ENCODE measurements around the gene SHMT2. TPM values are rescaled to one million over a fixed set of nuclear protein-coding genes. Genes with fewer than 3 reads are reported as not detected.

SHMT2 gene
- total and polyA plus RNA-seq, 9 of the 15 experiments (the other 6 are each of a cell fraction or from before 2014, with no cell fraction given): 46.1 to 319 (median 115) TPM

GRCh38 chr12:57214398-57214781 is 15.1 kb upstream of the SHMT2 start (continued):
- TF ChIP-seq ZBTB40 (IDR thresholded peaks at IDR 0.05) (no peak), ZBTB40 (CRISPR knock-in tag; IDR thresholded peaks at IDR 0.05) (no peak), CTCF (IDR thresholded peaks at IDR 0.05 in 2 of 3, conservative IDR thresholded peaks at IDR 0.05 in 1 of 3; ENCODE audit: insufficient read depth in 2 of 3, low read depth in 1 of 3, low read length in 3 of 3) (peak; percentile 83 to 93 (median 85)), DEAF1 (CRISPR knock-in tag; IDR thresholded peaks at IDR 0.05) (peak; percentile 57; the same call in 1 of the 2 replicates), RAD21 (CRISPR knock-in tag; conservative IDR thresholded peaks at IDR 0.05 in 1 of 2, IDR thresholded peaks at IDR 0.05 in 1 of 2) (peak; percentile 67 to 81), ZNF165 (CRISPR knock-in tag; IDR thresholded peaks at IDR 0.05; ENCODE audit: borderline replicate concordance) (no peak), ZNF764 (CRISPR knock-in tag; IDR thresholded peaks at IDR 0.05; ENCODE audit: low read depth) (no peak), OTX1 (CRISPR knock-in tag; IDR thresholded peaks at IDR 0.05) (no peak), CC2D1A (IDR thresholded peaks at IDR 0.05) (0 out of 2 replicates have a peak, but pooled peaks have one; percentile 17), MYBL2 (IDR thresholded peaks at IDR 0.05; ENCODE audit: low read depth) (no peak), MYBL2 (CRISPR knock-in tag; IDR thresholded peaks at IDR 0.05; ENCODE audit: borderline replicate concordance) (no peak), JUND (IDR thresholded peaks at IDR 0.05; ENCODE audit: borderline replicate concordance, low read depth, low read length) (peak; percentile 52; the same call in 1 of the 2 replicates), JUND (tag; IDR thresholded peaks at IDR 0.05; ENCODE audit: borderline replicate concordance, low read depth, low read length) (no peak; the same call in 2 of the 3 replicates), POLR2G (IDR thresholded peaks at IDR 0.05; ENCODE audit: low read depth, low read length) (no peak), ZNF830 (CRISPR knock-in tag; IDR thresholded peaks at IDR 0.05) (no peak)

All from K562 (cell line).